H1 (cell line): ENCODE results near the gene CS. TPM values are rescaled to one million over a fixed set of nuclear protein-coding genes. Genes with fewer than 3 reads are reported as not detected.

Experiments used
- CTCF ChIA-PET: fragments of 300-600 bp; sonication (Branson Sonifier 250); formaldehyde crosslinking; loops from one replicate; lab custom pipeline; 2021; ENCODE audit not compliant: partially characterized antibody; lab: Charles Lee
- POLR2A ChIA-PET: fragments of 300-600 bp; sonication (Branson Sonifier 250); formaldehyde crosslinking; loops from one replicate; lab custom pipeline; 2021; ENCODE audit warnings: inconsistent platforms; ENCODE audit not compliant: partially characterized antibody; lab: Charles Lee
- DNase-seq, 2 experiments: peaks; one replicate each; pipeline versions ENCODE4 v3.0.0 to v3.0.0-alpha.2; 2010 to 2022; ENCODE audit warnings: low spot score in 2 of 2, low read depth in 1 of 2, mixed read lengths in 1 of 2
- FAIRE-seq: peaks from 2 replicates; lab custom pipeline; 2011; peaks lifted over from hg19 to GRCh38; lab: Jason Lieb, UNC
- H2AFZ ChIP-seq: 2 replicates; pipeline ENCODE4 v1.8.1; 2012; ENCODE audit warnings: low read length, inconsistent platforms
- H2AK5ac ChIP-seq: 2 replicates; pipeline ENCODE4 v1.6.1; 2013; ENCODE audit warnings: low read depth, low read length
- H2BK120ac ChIP-seq: replicated peaks from 2 replicates; pipeline ENCODE3; 2013; ENCODE audit warnings: low read depth, low read length, inconsistent platforms
- H2BK12ac ChIP-seq: 2 replicates; pipeline ENCODE4 v1.6.1; 2013; ENCODE audit warnings: low read depth, low read length
- H2BK15ac ChIP-seq: 2 replicates; pipeline ENCODE4 v1.6.1; 2013; ENCODE audit warnings: low read length
- H2BK20ac ChIP-seq: 2 replicates; pipeline ENCODE4 v1.6.1; 2013; ENCODE audit warnings: low read length
- H2BK5ac ChIP-seq: 2 replicates; pipeline ENCODE4 v1.6.1; 2013; ENCODE audit warnings: low read depth, low read length
- H3K14ac ChIP-seq: 2 replicates; pipeline ENCODE4 v1.6.1; 2013; ENCODE audit warnings: inconsistent platforms; ENCODE audit not compliant: insufficient read length
- H3K18ac ChIP-seq: 2 replicates; pipeline ENCODE4 v1.6.1; 2013; ENCODE audit warnings: low read length; ENCODE audit errors: extremely low read depth
- H3K23ac ChIP-seq: 2 replicates; pipeline ENCODE4 v1.6.1; 2013; ENCODE audit warnings: inconsistent platforms; ENCODE audit not compliant: insufficient read length
- H3K23me2 ChIP-seq: 2 replicates; pipeline ENCODE4 v1.6.1; 2013; ENCODE audit warnings: low read depth, low read length
- H3K27ac ChIP-seq: 2 replicates; pipeline ENCODE4 v1.6.1; 2011; ENCODE audit warnings: low read depth, low read length, inconsistent platforms
- H3K27me3 ChIP-seq, 4 experiments: replicated peaks in 1 of 4; 1 replicate in 1 of 4; 2 replicates in 3 of 4; pipeline versions ENCODE4 v1.6.1 to v1.8.1; 2011 to 2013; ENCODE audit warnings: low read length in 3 of 4, mild to moderate bottlenecking in 3 of 4, inconsistent platforms in 2 of 4, mixed read lengths in 2 of 4, moderate library complexity in 1 of 4; ENCODE audit not compliant: control insufficient read depth in 3 of 4, insufficient read depth in 3 of 4; ENCODE audit errors: extremely low read depth in 1 of 4
- H3K36me3 ChIP-seq, 4 experiments: 2 replicates each; pipeline versions ENCODE4 v1.6.1 to v1.8.1; 2011 to 2013; ENCODE audit warnings: mild to moderate bottlenecking in 4 of 4, low read length in 3 of 4, moderate library complexity in 2 of 4, control low read depth in 1 of 4, inconsistent platforms in 1 of 4; ENCODE audit not compliant: insufficient read depth in 4 of 4, control insufficient read depth in 2 of 4
- H3K4ac ChIP-seq: replicated peaks from 2 replicates; pipeline ENCODE3; 2013; ENCODE audit warnings: low read length, low read depth, mixed read lengths, inconsistent platforms; ENCODE audit not compliant: insufficient read length
- H3K4me1 ChIP-seq, 4 experiments: replicated peaks in 1 of 4; 1 replicate in 1 of 4; 2 replicates in 3 of 4; pipeline versions ENCODE4 v1.6.1 to v1.8.1; 2011 to 2013; ENCODE audit warnings: low read length in 3 of 4, inconsistent platforms in 2 of 4, mixed read lengths in 1 of 4; ENCODE audit not compliant: insufficient read depth in 4 of 4, control insufficient read depth in 3 of 4
- H3K4me2 ChIP-seq, 2 experiments: 2 replicates each; pipeline versions ENCODE4 v1.6.1 to v1.8.1; 2011 to 2013; ENCODE audit warnings: low read depth in 2 of 2, low read length in 2 of 2, control low read depth in 1 of 2, inconsistent platforms in 1 of 2, mild to moderate bottlenecking in 1 of 2; ENCODE audit not compliant: insufficient read depth in 1 of 2
- H3K4me3 ChIP-seq, 4 experiments: fragments of 200-600, 300-600 bp in 1 of 4; sonication (generic), shearing (Covaris generic), sonication (Bioruptor Twin) in 1 of 4; 2 replicates each; pipeline versions ENCODE4 v1.5.1 to v1.8.1; 2011 to 2016; ENCODE audit warnings: low read length in 4 of 4, low read depth in 3 of 4, control low read depth in 2 of 4, inconsistent platforms in 2 of 4, mild to moderate bottlenecking in 2 of 4, mixed read lengths in 1 of 4, moderate library complexity in 1 of 4; ENCODE audit not compliant: insufficient read depth in 2 of 4; ENCODE audit errors: extremely low read depth in 1 of 4
- H3K56ac ChIP-seq: replicated peaks from 2 replicates; pipeline ENCODE3; 2013; ENCODE audit warnings: low read depth, mild to moderate bottlenecking, mixed read lengths, low read length, inconsistent platforms; ENCODE audit not compliant: insufficient read length
- H3K79me1 ChIP-seq: 2 replicates; pipeline ENCODE4 v1.6.1; 2013; ENCODE audit warnings: low read depth, low read length, control low read depth
- H3K79me2 ChIP-seq, 2 experiments: 2 replicates each; pipeline versions ENCODE4 v1.6.1 to v1.8.1; 2012 to 2013; ENCODE audit warnings: low read length in 2 of 2, mild to moderate bottlenecking in 2 of 2, inconsistent platforms in 1 of 2; ENCODE audit not compliant: insufficient read depth in 2 of 2, control insufficient read depth in 1 of 2
- H3K9ac ChIP-seq, 4 experiments: replicated peaks in 1 of 4; 1 replicate in 1 of 4; 2 replicates in 3 of 4; pipeline versions ENCODE4 v1.6.1 to v1.8.1; 2011 to 2013; ENCODE audit warnings: low read depth in 3 of 4, low read length in 3 of 4, control low read depth in 2 of 4, mild to moderate bottlenecking in 2 of 4, moderate library complexity in 2 of 4, inconsistent platforms in 1 of 4; ENCODE audit errors: extremely low read depth in 1 of 4
- H3K9me3 ChIP-seq, 2 experiments: 2 replicates each; pipeline versions ENCODE4 v1.6.1 to v1.8.1; 2012 to 2013; ENCODE audit warnings: mild to moderate bottlenecking in 2 of 2, moderate library complexity in 2 of 2, control low read depth in 1 of 2, inconsistent platforms in 1 of 2, low read depth in 1 of 2, low read length in 1 of 2, mixed read lengths in 1 of 2; ENCODE audit not compliant: insufficient read depth in 2 of 2
- H4K20me1 ChIP-seq, 2 experiments: replicated peaks in 1 of 2; 2 replicates each; pipeline versions ENCODE3 to v1.8.1; 2011 to 2013; ENCODE audit warnings: inconsistent platforms in 2 of 2, low read length in 2 of 2, mild to moderate bottlenecking in 1 of 2; ENCODE audit not compliant: insufficient read depth in 2 of 2, control insufficient read depth in 1 of 2
- H4K5ac ChIP-seq: 2 replicates; pipeline ENCODE4 v1.6.1; 2013; ENCODE audit warnings: low read length, low read depth, mixed read lengths, inconsistent platforms; ENCODE audit not compliant: insufficient read length
- H4K8ac ChIP-seq: 2 replicates; pipeline ENCODE4 v1.8.0; 2013; ENCODE audit warnings: mild to moderate bottlenecking, moderate library complexity, low read length, inconsistent platforms; ENCODE audit not compliant: insufficient read depth; ENCODE audit errors: extremely low read depth
- H4K91ac ChIP-seq: replicated peaks from 2 replicates; pipeline ENCODE3; 2013; ENCODE audit warnings: low read length, mixed read lengths, inconsistent platforms; ENCODE audit not compliant: insufficient read length
- SAP30 ChIP-seq: fragments of 300-600 bp; sonication (generic); IDR thresholded peaks from 2 replicates; pipeline ENCODE4 v1.7.1; 2012; ENCODE audit warnings: low read length, moderate library complexity, mild to moderate bottlenecking, inconsistent platforms; ENCODE audit not compliant: insufficient read depth, insufficient replicate concordance
- SP1 ChIP-seq: IDR thresholded peaks from 2 replicates; pipeline ENCODE4 v1.6.1; 2011; ENCODE audit warnings: low read depth, low read length
- TBP ChIP-seq: IDR thresholded peaks from 2 replicates; pipeline ENCODE4 v1.6.1; 2011; ENCODE audit warnings: low read depth, low read length, improper control_type of control experiment
- WGBS, 2 experiments: shearing (Covaris generic) in 1 of 2; methylation state at CpG; one replicate each; pipeline versions ENCODE4 v1.1.6 to v1.1.7; 2013 to 2015; ENCODE audit warnings: low lambda C conversion rate in 2 of 2, mixed read lengths in 2 of 2, inconsistent platforms in 1 of 2, low coverage in 1 of 2, missing lambda C conversion rate in 1 of 2; ENCODE audit not compliant: insufficient replicate concordance in 2 of 2, insufficient coverage in 1 of 2, insufficient read length in 1 of 2; ENCODE audit errors: extremely low coverage in 1 of 2, missing lambda C conversion rate in 1 of 2; 5-methylcytosine and 5-hydroxymethylcytosine counted together
- polyA plus RNA-seq, 7 experiments: library from polyadenylated mRNA; depleted of rRNA in 3 of 7; stranded (reverse) in 5 of 7; unstranded in 2 of 7; fragments of >200 nt in 5 of 7; fragments of 200-250 nt in 2 of 7; gene quantifications; 1 replicate in 5 of 7; 2 replicates in 1 of 7; 4 replicates in 1 of 7; pipeline versions ENCODE4 v1.2.1 to v1.2.3, GENCODE V29; 2011 to 2013; ENCODE audit warnings: missing spikeins in 2 of 7, mixed read lengths in 2 of 7
- total RNA-seq: library from RNA; stranded (reverse); fragmentation: NEBNext Ultra II Directional; extraction: Animal tissue kit (Norgen Biotek cat#: 25700); gene quantifications from 2 replicates; pipeline ENCODE4 v1.2.1, GENCODE V29; 2021
- TF ChIP-seq, protein P1 (sequence below): IDR thresholded peaks from 2 replicates; pipeline ENCODE4 v1.6.1; 2012; ENCODE audit warnings: inconsistent platforms

CS gene
- total and polyA plus RNA-seq, 2 of the 8 experiments (the other 6 are each of a cell fraction or from before 2014, with no cell fraction given) = 96.6 to 238 TPM

DNA sequence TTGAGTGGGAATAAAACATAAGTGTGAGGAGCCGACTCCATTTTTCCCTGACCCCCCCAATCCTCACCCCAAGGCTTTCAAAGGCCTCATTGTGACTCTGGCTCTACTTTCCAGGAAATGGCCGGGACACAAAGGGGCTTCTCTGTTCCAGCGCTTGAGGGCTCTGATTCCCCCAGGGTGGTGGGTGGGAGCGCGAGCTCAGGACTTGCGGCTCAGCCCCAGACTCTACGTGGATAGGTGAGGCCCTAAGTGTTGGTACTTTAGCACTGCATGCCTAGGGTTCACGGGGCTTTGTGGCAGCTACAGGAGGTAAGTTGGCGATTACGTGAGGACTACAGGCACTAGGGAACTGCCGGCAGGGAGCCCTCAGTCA is 15.1 kb upstream of the CS start:
- H3K23me2 ChIP-seq = peaks cover 9% of the 10 kb centered on the region
- H4K91ac ChIP-seq = peak overlapping the region; percentile 85
- peaks cover 8 to 25% (median 21%) of the 10 kb centered on the region in 4 experiments; a peak in 7 of 8 replicates for H3K36me3 ChIP-seq
- peak overlapping the region; percentile 12 for H3K4ac ChIP-seq
- no peak overlapping the region for H3K14ac ChIP-seq
- H2AFZ ChIP-seq = no peak overlapping the region
- peaks cover 4% of the 10 kb centered on the region for H3K79me1 ChIP-seq
- H2BK20ac ChIP-seq = no peak overlapping the region
- H2AK5ac ChIP-seq = peak overlapping the region; percentile 87; the same call in 1 of the 2 replicates
- no peaks in the 10 kb centered on the region for H4K20me1 ChIP-seq
- H2BK15ac ChIP-seq = 0 out of 2 replicates have a peak overlapping the region, but pooled peaks have one; percentile 72
- H3K27me3 ChIP-seq = no peaks in the 10 kb centered on the region
- DNase-seq (no peak), FAIRE-seq (no peak)
- H3K79me2 ChIP-seq = peaks cover 4 to 16% of the 10 kb centered on the region in 2 experiments; a peak in 3 of 4 replicates
- H3K9ac ChIP-seq = peak overlapping the region; percentile 96 to 98 (median 98)
- H3K4me1 ChIP-seq = peaks cover 0 to 6% (median 3%) of the 10 kb centered on the region in 4 experiments; a peak in 5 of 7 replicates
- H3K56ac ChIP-seq = peak overlapping the region; percentile 60
- H4K5ac ChIP-seq = peak overlapping the region; percentile 45
- H3K23ac ChIP-seq = no peak overlapping the region
- peak overlapping the region; percentile 83 to 89 for H3K4me2 ChIP-seq
- H3K4me3 ChIP-seq = peak overlapping the region; percentile 70 to 98 (median 96)
- H2BK12ac ChIP-seq = peak overlapping the region; percentile 71; the same call in 1 of the 2 replicates
- CTCF ChIA-PET = interaction anchor here (0.8 to 4.7 kb wide), 8 partner anchors 10 to 149 kb away, joined by 4 to 38 read pairs (median 10); partner anchors contain the start of genes PAN2, STAT2 and TIMELESS
- H2BK120ac ChIP-seq = peak overlapping the region; percentile 16
- peak overlapping the region; percentile 86 for H3K27ac ChIP-seq
- H4K8ac ChIP-seq = peak overlapping the region; percentile 98; the same call in 1 of the 2 replicates
- H3K18ac ChIP-seq = peak overlapping the region; percentile 86; the same call in 1 of the 2 replicates
- H3K9me3 ChIP-seq = no peaks in the 10 kb centered on the region
- TF ChIP-seq SAP30 = no peak
- TF ChIP-seq TBP = no peak
- no peak for TF ChIP-seq SP1
- TF ChIP-seq, protein P1, sequence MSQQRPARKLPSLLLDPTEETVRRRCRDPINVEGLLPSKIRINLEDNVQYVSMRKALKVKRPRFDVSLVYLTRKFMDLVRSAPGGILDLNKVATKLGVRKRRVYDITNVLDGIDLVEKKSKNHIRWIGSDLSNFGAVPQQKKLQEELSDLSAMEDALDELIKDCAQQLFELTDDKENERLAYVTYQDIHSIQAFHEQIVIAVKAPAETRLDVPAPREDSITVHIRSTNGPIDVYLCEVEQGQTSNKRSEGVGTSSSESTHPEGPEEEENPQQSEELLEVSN = peak; percentile 40; the same call in 1 of the 2 replicates
- 6% methylated on average over 11 of the region's 11 CpGs; no CpG with 5 or more reads in 1 of the 2 experiments for WGBS, 2 experiments
- POLR2A ChIA-PET = interaction anchor here (0.6 to 3.9 kb wide), 31 partner anchors 8 to 252 kb away, joined by 3 to 37 read pairs (median 6); partner anchors contain the start of genes ANKRD52, IL23A, PAN2 and RNF41
- H2BK5ac ChIP-seq = peak overlapping the region; percentile 97
